ENCODE measurements around the gene ANKMY2. TPM values are rescaled to one million over a fixed set of nuclear protein-coding genes. Genes with fewer than 3 reads are reported as not detected.
A peak's percentile ranks its signal among the peaks of the same experiment; 100 is the strongest.
"Not testable (repeated sequence)": the region's sequence is repeated elsewhere in the genome, so short reads cannot be mapped to it uniquely, and the experiment has no call there.

ANKMY2 gene
- 36.5 TPM for total RNA-seq
- long read RNA-seq, transcript ANKMY2-201 (10 exons, 2,555 nt): major isoform, 55 of 59 reads
- long read RNA-seq, partial matches to known transcripts: 1 of 59 reads
- long read RNA-seq, other reads (novel, unspliced or antisense): 3 of 59 reads

- intact Hi-C loops (cut with DNase I): loop anchor here (10.0 kb wide), 1 partner anchor 649 kb away; the partner anchor contains the start of gene AHR
- DNase-seq (ENCODE audit: low spot score): peak; percentile 97
Observed at GRCh38 chr7:16645593-16646471, at the start of gene ANKMY2, which contains the start of gene BZW2. ANKMY2 (minus strand) TSS chr7:16645754; CDS start chr7:16645573, 181 bp downstream. BZW2 (plus strand) TSS chr7:16646181; CDS start chr7:16665444, 19,263 bp downstream.

- no peak for DNase-seq (ENCODE audit: low spot score)
- intact Hi-C loops (cut with DNase I): loop anchor here (5.0 kb wide), 1 partner anchor 222 kb away; no protein-coding TSS in a partner anchor
Observed at GRCh38 chr7:16694806-16695205, 49.3 kb upstream of the ANKMY2 start.

- intact Hi-C loops (cut with DNase I): no loop called here
Observed at GRCh38 chr7:16693601-16694318, 48.2 kb upstream of the ANKMY2 start.

GRCh38 chr7:16691241-16691640, 45.7 kb upstream of the ANKMY2 start:
- no peak for DNase-seq (ENCODE audit: low spot score)
- intact Hi-C loops (cut with DNase I): no loop called here

More at GRCh38 chr7:16693601-16694318, 48.2 kb upstream of the ANKMY2 start:
- DNase-seq (ENCODE audit: low spot score): no peak

- intact Hi-C loops (cut with DNase I): no loop called here
- DNase-seq (ENCODE audit: low spot score): no peak
Observed at GRCh38 chr7:16688249-16688648, 42.7 kb upstream of the ANKMY2 start.

- no peak for DNase-seq (ENCODE audit: low spot score)
- intact Hi-C loops (cut with DNase I): no loop called here
Observed at GRCh38 chr7:16685535-16685934, 40.0 kb upstream of the ANKMY2 start.

- intact Hi-C loops (cut with DNase I): no loop called here
- no peak for DNase-seq (ENCODE audit: low spot score)
Observed at GRCh38 chr7:16684935-16685334, 39.4 kb upstream of the ANKMY2 start.

- DNase-seq (ENCODE audit: low spot score); intact Hi-C loops (cut with DNase I): not testable (repeated sequence)
Observed at GRCh38 chr7:16678645-16679566, 33.4 kb upstream of the ANKMY2 start.

- no peak for DNase-seq (ENCODE audit: low spot score)
Observed at GRCh38 chr7:16677978-16678494, 32.5 kb upstream of the ANKMY2 start.

GRCh38 chr7:16675277-16675676, 29.7 kb upstream of the ANKMY2 start:
- DNase-seq (ENCODE audit: low spot score): no peak
- intact Hi-C loops (cut with DNase I): no loop called here

More at GRCh38 chr7:16677978-16678494, 32.5 kb upstream of the ANKMY2 start:
- intact Hi-C loops (cut with DNase I): no loop called here

- intact Hi-C loops (cut with DNase I): no loop called here
- no peak for DNase-seq (ENCODE audit: low spot score)
Observed at GRCh38 chr7:16671811-16672210, 26.3 kb upstream of the ANKMY2 start.

- no peak for DNase-seq (ENCODE audit: low spot score)
- intact Hi-C loops (cut with DNase I): no loop called here
Observed at GRCh38 chr7:16670731-16671344, 25.3 kb upstream of the ANKMY2 start.

- intact Hi-C loops (cut with DNase I): no loop called here
- no peak for DNase-seq (ENCODE audit: low spot score)
Observed at GRCh38 chr7:16670021-16670420, 24.5 kb upstream of the ANKMY2 start.

- intact Hi-C loops (cut with DNase I): no loop called here
- no peak for DNase-seq (ENCODE audit: low spot score)
Observed at GRCh38 chr7:16669581-16669980, 24.0 kb upstream of the ANKMY2 start.

- no peak for DNase-seq (ENCODE audit: low spot score)
- intact Hi-C loops (cut with DNase I): no loop called here
Observed at GRCh38 chr7:16668978-16669377, 23.4 kb upstream of the ANKMY2 start.

- intact Hi-C loops (cut with DNase I): no loop called here
- DNase-seq (ENCODE audit: low spot score): peak; percentile 84
Observed at GRCh38 chr7:16668049-16668858, 22.7 kb upstream of the ANKMY2 start.

- no peak for DNase-seq (ENCODE audit: low spot score)
- intact Hi-C loops (cut with DNase I): no loop called here
Observed at GRCh38 chr7:16667355-16667754, 21.8 kb upstream of the ANKMY2 start.

- intact Hi-C loops (cut with DNase I): no loop called here
- DNase-seq (ENCODE audit: low spot score): no peak
Observed at GRCh38 chr7:16661924-16662323, 16.4 kb upstream of the ANKMY2 start.

Measured in cardiac septum (tissue), 1 donor.